T-helper 9 cell (primary cell): ENCODE results near the gene SNORC.
"Not testable (repeated sequence)": the region's sequence is repeated elsewhere in the genome, so short reads cannot be mapped to it uniquely, and the experiment has no call there.

Source experiments
- DNase-seq: peaks from one replicate; pipeline ENCODE4 v3.0.0-alpha.2; 2020

Gene SNORC

DNA sequence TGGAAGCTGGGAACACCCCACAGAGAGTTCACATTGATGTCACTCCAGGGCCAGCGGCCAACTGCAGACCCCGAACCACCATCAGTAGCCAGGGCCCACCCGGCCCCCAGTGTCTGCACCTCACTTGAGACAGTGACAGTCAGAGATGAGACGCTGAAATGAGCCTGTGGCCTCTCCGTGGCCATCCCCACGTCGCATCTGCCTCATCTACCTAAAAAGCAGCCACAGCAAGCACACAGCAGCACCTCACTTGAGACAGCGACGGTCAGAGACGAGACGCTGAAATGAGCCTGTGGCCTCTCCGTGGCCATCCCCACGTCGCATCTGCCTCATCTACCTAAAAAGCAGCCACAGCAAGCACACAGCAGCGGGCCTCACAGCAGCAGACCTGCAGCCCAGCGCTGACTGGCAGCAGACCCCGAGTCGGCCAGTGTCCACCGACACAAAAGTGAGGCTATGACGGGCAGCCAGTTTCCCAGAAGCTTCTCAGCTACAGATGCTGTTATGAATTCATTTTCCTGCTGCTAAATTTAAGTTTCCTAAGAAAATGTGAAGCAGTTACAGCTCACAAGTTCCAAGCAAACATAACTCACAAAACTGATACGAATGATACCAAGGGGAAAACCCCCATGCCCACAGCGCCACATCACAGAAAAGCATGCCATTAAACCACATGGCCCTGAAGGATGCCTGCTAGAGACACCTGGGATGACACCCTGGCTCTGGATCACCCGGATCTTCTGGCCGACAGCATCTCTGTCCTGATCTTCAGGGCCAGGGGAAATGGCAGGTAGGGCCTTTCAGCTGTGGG, 27.7 kb downstream of the SNORC start:
- DNase-seq, result no peak

DNA sequence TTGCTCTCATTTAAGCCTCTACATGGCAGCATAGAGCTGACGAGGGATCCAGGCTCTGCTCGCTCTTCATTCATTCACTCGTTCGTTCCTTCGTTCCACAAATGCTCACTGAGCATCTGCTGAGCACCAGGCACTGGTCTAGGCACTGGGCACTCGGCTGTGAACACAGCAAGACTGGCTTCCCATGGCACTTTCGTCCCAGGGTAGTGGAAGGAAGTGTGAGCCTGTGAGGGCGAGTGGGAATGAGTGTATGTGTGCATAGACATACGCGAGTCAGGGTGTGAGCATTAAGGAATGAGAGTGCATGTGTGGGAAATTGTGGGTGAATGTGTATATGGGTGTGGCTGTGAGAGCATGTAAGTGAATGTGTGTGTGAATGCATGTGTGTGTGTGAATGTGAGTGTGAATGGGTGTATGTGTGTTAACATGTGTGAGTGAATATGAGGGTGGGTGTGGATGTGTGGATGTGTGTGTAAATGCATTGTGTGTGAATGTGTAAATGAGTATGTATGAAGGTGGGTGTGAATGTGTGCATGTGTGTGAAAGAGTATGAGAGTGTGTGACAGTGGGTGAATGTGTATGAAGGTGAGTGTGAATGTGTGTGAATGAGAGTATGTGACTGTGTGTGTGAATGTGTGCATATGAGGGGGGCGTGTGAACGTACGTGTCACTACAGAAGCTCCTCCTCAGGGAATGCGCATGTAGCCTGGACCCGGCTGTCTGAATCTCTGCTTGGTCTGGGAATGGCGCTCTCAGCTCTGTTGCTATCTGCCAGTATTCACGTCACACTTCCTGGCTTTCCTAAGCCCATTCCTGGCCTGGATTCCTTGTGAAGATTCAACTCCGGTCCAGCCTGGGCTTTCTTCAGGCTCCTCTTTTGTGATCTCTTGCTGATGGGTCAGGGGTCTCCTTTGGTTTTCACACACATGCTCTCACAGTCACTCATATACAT, 28.8 kb downstream of the SNORC start:
- DNase-seq, result no peak

DNA sequence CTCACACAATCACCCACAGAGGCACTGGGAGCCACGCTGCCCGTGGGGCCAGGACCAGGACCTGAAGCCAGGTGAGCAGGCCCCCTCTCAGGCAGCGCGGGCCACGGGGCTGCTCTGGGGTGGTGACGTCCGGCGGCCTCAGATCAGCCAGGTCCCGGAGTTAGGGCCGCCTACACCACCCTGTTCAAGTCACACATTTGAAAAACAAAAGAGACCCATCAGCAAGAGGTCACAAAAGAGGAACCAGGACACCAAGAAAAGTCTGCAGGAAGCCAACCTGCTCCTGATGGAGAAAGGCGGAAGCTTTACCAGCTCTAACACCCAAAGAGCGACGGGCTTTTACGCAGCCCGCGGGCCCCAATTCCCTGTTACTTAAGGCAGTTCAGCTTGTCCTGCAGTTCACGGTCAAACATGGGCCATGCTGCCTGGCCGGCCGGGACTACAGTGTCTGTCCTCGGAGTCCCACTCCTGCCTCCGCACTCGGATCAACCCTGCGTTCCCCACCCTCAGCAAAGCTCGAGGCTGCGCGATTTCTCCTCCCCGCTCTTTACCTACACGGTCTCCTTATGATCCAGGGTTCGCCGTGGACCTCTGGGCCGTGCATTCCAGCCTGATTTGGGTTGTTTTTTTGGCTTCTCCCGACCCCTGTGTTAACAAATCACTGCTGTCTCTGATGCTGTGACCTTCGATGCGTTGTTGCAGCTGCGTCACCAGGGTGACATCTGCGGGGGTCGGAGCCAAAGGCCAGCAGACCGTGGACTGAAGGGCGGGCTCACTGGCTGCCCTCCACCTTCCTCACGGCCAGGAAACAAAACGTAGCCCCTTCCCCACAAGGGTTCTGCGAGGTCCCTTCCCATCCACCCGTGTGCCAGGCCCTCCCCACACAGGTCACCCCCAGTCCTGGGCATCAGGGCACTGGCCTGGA, 31.0 kb downstream of the SNORC start:
- DNase-seq, result no peak

DNA sequence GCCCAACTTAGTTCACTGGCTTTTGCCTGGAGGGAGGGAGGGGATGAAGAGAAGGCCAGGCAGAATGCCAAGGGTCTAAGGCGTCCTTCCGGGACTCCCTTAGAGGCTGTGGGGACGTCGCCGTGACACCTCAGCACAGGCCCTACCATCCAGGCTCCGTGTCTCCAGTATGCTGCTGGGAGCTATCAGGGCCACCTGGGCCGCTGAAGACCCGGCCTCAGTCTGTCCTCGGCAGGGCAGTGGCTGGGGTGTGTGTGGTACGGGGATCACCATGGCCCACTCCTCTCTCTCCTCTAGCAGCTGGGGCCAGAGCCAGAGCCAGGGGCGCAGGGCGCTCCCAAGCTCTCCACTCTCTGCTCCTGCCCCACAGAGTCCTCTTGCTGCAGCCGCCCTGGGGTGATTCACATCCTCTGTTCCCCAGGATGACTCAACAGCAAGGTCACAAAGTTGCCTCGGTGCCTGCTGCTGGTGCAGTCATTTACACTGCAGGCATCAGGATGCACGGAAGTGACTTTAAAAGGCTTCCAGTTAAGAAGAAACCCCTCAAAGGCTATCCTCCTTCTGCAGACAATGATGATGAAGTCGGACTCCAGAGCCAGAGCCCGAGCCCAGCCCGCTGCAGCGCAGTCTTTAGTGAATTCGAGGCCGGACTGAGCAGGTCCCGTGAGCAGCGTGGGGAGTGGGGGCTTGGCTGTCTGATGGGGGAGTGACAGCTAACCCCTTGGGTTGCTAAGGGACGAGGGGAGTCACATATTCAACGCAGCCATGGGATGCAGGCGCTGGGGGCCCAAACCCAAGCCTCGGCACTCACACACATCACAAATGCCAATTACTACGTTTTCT, 31.9 kb downstream of the SNORC start:
- no peak for DNase-seq

GRCh38 chr2:232903989-232904388, 33.9 kb downstream of the SNORC start:
- DNase-seq, result no peak

DNA sequence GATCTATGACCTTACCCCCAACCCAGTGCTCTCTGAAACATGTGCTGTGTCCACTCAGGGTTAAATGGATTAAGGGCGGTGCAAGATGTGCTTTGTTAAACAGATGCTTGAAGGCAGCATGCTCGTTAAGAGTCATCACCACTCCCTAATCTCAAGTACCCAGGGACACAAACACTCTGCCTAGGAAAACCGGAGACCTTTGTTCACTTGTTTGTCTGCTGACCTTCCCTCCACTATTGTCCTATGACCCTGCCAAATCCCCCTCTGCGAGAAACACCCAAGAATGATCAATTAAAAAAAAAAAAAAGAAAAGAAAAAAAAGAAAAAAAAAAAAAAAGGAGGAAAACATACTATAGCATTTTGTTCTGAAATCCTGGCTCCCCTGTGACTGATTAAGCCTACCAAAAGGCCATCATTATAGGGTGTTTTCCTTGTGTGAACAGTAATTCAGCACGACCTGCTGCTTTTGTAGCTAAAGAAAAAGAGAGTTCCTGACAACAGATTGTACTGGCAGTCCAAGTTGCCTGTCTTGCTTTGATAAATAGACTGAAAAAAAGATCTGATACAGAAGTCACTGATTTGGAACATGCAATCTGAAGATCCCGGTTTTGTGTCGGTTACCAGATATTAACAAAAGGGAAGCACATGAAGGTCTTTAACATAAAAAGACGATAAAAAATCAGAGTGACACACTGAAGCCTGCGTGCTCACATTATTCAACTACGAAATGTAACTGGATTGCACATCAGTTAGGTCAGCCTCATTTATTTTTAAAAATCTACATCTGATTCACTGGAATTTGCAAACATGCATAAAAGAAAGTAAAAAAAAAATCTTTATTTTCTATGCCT, 37.0 kb downstream of the SNORC start:
- DNase-seq, result not testable (repeated sequence)

DNA sequence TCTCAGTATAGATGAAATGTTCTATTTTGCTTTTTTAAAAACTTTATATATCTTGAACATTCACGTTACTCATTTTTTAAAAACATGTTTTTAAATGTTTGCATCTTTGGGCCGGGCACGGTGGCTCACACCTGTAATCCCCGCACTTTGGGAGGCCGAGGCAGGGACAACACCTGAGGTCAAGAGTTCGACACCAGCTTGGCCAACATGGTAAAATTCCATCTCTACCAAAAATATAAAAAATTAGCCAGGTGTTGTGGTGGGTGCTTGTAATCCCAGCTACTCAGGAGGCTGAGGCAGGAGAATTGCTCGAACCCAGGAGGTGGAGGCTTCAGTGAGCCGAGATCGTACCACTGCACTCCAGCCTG, 37.6 kb downstream of the SNORC start:
- DNase-seq, result not testable (repeated sequence)

GRCh38 chr2:232908695-232909094, 38.6 kb downstream of the SNORC start:
- no peak for DNase-seq

DNA sequence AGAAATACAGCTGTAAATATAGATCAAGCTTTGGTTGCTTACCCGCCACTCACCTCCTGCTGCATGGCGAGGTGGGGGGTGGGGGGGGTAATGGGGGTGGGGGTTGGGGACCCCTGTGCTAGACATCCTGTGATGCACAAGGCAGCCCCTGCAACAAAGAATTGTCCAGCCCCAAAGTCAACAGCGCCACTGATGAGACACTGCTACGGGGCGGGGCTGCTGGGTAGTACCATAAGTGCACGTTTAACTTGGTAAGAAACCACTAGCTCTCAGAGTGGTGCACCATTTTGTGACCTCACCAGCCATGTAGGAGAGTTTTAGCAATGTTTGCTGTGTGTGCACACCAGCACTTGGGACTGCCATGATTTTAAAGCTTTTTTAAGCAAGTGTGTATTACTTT, 40.3 kb downstream of the SNORC start:
- no peak for DNase-seq

DNA sequence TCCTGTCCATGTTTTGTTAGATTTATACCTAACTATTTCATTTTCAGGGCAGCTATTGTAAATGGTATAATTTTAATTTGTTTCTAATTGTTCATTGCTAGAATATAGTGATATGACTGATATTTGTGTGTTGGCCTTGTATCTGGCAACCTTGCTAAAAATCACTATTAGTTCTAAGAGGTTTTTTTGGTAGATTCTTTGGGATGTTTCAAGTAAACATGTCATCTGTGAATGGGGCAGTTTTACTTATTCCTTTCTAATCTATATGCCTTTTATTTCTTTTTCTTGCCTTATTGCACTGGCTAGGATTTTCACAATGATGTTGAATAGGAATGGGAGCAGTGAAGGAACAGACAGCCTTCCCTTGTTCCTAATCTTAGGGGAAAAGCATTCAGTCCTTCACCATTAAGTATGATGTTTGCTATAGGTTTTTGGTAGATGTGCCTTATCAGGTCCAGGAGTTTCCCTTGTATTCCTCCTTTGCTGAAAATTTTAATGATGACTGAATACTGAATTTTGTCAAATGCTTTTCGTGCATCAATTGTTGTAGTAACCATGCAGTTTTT, 41.7 kb downstream of the SNORC start:
- DNase-seq, result no peak

GRCh38 chr2:232913903-232914302, 43.8 kb downstream of the SNORC start:
- DNase-seq, result no peak

DNA sequence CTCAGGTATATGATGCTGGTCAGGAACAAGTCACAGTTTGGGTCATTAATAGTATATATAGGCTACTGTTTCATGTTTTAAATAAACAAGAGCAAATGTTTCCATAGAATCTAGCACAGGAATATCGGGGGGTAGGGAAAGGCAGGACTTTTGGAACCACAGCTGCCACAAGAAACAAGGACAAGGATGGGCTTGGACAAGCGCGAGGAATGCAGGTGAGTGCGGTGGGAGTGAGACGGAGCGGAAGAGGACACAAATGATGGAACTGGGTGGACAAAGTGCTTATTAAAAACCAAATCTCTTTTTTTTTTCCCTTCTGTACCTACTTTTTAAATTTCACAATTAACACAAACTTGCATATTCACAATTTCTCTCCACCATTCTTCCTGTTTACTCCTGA, 49.1 kb downstream of the SNORC start:
- no peak for DNase-seq

- no peak for DNase-seq
Observed at GRCh38 chr2:232920055-232920454, 50.0 kb downstream of the SNORC start.

GRCh38 chr2:232920760-232921159, 50.7 kb downstream of the SNORC start:
- no peak for DNase-seq

- DNase-seq, result no peak
Observed at GRCh38 chr2:232924433-232924832, 54.4 kb downstream of the SNORC start.

DNA sequence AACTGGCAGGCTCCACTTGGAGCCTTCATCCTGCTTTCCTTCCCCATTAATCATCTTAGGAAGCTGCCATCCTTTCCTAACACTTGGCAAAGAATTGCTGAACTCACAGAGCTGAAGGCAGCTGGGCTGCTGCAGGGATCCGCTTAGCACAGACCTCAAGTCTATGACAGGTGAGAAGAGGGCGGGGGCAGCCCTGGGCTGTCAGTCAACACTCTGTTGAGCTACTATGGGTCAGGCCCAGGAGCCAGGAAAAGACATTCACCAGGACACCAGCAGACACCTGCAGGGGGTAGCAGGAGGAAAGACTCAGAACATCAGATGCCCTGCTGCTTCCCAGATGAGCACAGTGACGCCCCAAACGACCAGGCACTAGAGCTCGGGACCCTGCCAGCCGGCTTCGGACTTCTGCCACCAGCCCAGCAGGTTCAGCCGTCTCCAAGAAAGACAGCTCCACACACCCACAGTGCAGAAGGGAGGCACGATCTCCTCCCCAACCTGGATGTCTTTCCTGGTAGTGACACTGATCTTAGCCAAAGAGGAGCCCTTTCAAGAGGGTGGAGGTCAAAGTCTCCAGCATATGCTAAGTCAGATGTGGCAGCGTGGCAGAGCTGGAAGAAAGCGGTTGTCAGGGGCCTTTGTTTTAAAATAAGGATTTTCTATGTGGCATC, 55.2 kb downstream of the SNORC start:
- no peak for DNase-seq

DNA sequence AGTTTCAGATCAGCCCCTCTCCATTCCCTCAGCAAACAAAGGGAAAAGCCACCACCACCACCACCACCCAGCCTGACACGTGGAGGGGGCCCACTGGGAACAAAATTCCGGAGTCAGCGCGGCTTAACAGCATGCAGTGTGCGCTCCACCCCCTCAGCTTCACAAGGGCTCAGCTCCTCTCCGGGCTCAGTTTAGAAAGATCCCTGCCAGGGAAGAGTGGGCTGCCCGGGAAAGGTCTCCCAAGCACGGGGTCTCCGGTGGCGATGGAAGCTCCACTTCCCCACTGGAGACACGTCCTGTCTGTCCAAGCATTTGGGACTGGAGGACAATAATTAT, 55.7 kb downstream of the SNORC start:
- DNase-seq, result no peak

GRCh38 chr2:232926431-232926939, 56.4 kb downstream of the SNORC start:
- no peak for DNase-seq

GRCh38 chr2:232927032-232927792, 57.1 kb downstream of the SNORC start:
- no peak for DNase-seq
